A549 (cell line): ENCODE measurements around the gene DGKE. TPM values are rescaled to one million over a fixed set of nuclear protein-coding genes. Genes with fewer than 3 reads are reported as not detected.

Experiments
- ATAC-seq, 2 experiments: fragments of 200-7000 bp in 1 of 2; fragments of >200 bp in 1 of 2; cut with Nextera tagmentation in 1 of 2; cut with Tn5 transposase in 1 of 2; 3 replicates each; pipeline versions ENCODE4 v1.8.0 to v1.9.1; 2018 to 2020; ENCODE audit warnings: mild to moderate bottlenecking in 1 of 2, moderate library complexity in 1 of 2
- CTCF ChIA-PET: fragments of 300-600 bp; sonication (Branson Sonifier 250); formaldehyde crosslinking; extraction: SDS; loops from one replicate; lab custom pipeline; 2021; ENCODE audit warnings: antibody characterized with exemption, inconsistent platforms; lab: Yijun Ruan, JAX
- POLR2A ChIA-PET: fragments of 350-600 bp; formaldehyde crosslinking; extraction: SDS; loops from one replicate; lab custom pipeline; 2021; ENCODE audit warnings: antibody characterized with exemption, inconsistent platforms; lab: Yijun Ruan, JAX
- DNase-seq, 2 experiments: peaks; one replicate each; pipeline versions ENCODE4 v3.0.0 to v3.0.0-alpha.2; 2011 to 2016; ENCODE audit warnings: low read depth in 1 of 2, low spot score in 1 of 2
- FAIRE-seq: peaks from 2 replicates; lab custom pipeline; 2011; peaks lifted over from hg19 to GRCh38; lab: Jason Lieb, UNC
- H3K27ac ChIP-seq, 2 experiments: fragments of >200 bp; sonication (Bioruptor Twin); formaldehyde crosslinking; 3 replicates each; pipeline ENCODE4 v1.5.1; 2016 to 2017
- H3K4me1 ChIP-seq: fragments of >200 bp; sonication (Bioruptor Twin); formaldehyde crosslinking; 3 replicates; pipeline ENCODE4 v1.6.1; 2016
- H3K4me2 ChIP-seq: fragments of >200 bp; sonication (Bioruptor Twin); formaldehyde crosslinking; 3 replicates; pipeline ENCODE4 v1.6.1; 2016
- H3K4me3 ChIP-seq: fragments of >200 bp; sonication (Bioruptor Twin); formaldehyde crosslinking; 3 replicates; pipeline ENCODE4 v1.5.1; 2016
- H3K9me3 ChIP-seq: fragments of >200 bp; sonication (Bioruptor Twin); formaldehyde crosslinking; 3 replicates; pipeline ENCODE4 v1.6.1; 2016
- ATOH8 ChIP-seq: fragments of 250-450 bp; sonication (Bioruptor Pico); IDR thresholded peaks from 2 replicates; pipeline ENCODE4 v1.5.0; 2020; ENCODE audit warnings: low read depth, mild to moderate bottlenecking, moderate library complexity
- BCL3 ChIP-seq: fragments of >200 bp; sonication (Bioruptor Twin); formaldehyde crosslinking; IDR thresholded peaks from 3 replicates; pipeline ENCODE4 v1.6.1; 2016
- CBX8 ChIP-seq: fragments of 200-600 bp; sonication (generic); IDR thresholded peaks from 2 replicates; pipeline ENCODE4 v1.6.1; 2016
- CHD2 ChIP-seq: fragments of 150-350 bp; IDR thresholded peaks from 2 replicates; pipeline ENCODE4 v1.6.1; 2014; ENCODE audit warnings: low read length; ENCODE audit not compliant: partially characterized antibody
- CHD4 ChIP-seq: fragments of 200-600 bp; sonication (generic); IDR thresholded peaks from 2 replicates; pipeline ENCODE4 v1.6.1; 2016; ENCODE audit warnings: antibody characterized with exemption, mild to moderate bottlenecking, borderline replicate concordance
- EHMT2 ChIP-seq: fragments of 200-600 bp; sonication (generic); IDR thresholded peaks from 2 replicates; pipeline ENCODE4 v1.6.1; 2016; ENCODE audit warnings: antibody characterized with exemption, low read depth, mild to moderate bottlenecking, moderate library complexity
- FOSB ChIP-seq: fragments of 250-450 bp; sonication (Bioruptor Pico); IDR thresholded peaks from 2 replicates; pipeline ENCODE4 v1.5.0; 2020; ENCODE audit warnings: mild to moderate bottlenecking, moderate library complexity
- FOXS1 ChIP-seq: fragments of 250-450 bp; sonication (Bioruptor Pico); IDR thresholded peaks from 2 replicates; pipeline ENCODE4 v1.5.0; 2020; ENCODE audit warnings: mild to moderate bottlenecking, moderate library complexity
- GATA3 ChIP-seq: IDR thresholded peaks from 2 replicates; pipeline ENCODE4 v1.6.1; 2012; ENCODE audit warnings: borderline replicate concordance
- HDAC2 ChIP-seq: fragments of 200-600 bp; sonication (generic); IDR thresholded peaks from 2 replicates; pipeline ENCODE4 v1.6.1; 2016
- HES2 ChIP-seq: fragments of >200 bp; sonication (Bioruptor Twin); formaldehyde crosslinking; IDR thresholded peaks from 2 replicates; pipeline ENCODE4 v1.6.1; 2016
- HEYL ChIP-seq: fragments of 250-450 bp; sonication (Bioruptor Pico); IDR thresholded peaks from 2 replicates; pipeline ENCODE4 v1.8.0; 2021; ENCODE audit warnings: mild to moderate bottlenecking, moderate library complexity
- HMGXB4 ChIP-seq: fragments of 250-450 bp; sonication (Bioruptor Pico); IDR thresholded peaks from 2 replicates; pipeline ENCODE4 v1.5.0; 2021; ENCODE audit warnings: mild to moderate bottlenecking, moderate library complexity, borderline replicate concordance
- HOXA7 ChIP-seq: fragments of 250-450 bp; sonication (Bioruptor Pico); IDR thresholded peaks from 2 replicates; pipeline ENCODE4 v1.5.0; 2020; ENCODE audit warnings: mild to moderate bottlenecking, moderate library complexity
- HOXB13 ChIP-seq: fragments of 250-450 bp; sonication (Bioruptor Pico); IDR thresholded peaks from 2 replicates; pipeline ENCODE4 v1.5.0; 2020; ENCODE audit warnings: low read depth, mild to moderate bottlenecking, moderate library complexity
- MAFK ChIP-seq: fragments of 450-650 bp; IDR thresholded peaks from 2 replicates; pipeline ENCODE4 v1.6.1; 2014; ENCODE audit not compliant: partially characterized antibody
- POLR2AphosphoS2 ChIP-seq: conservative IDR thresholded peaks from 2 replicates; pipeline ENCODE4 v1.6.1; 2012; ENCODE audit warnings: low read length, improper control_type of control experiment, inconsistent platforms
- RAD21 ChIP-seq, 2 experiments: fragments of >200 bp in 1 of 2; sonication (Bioruptor Twin) in 1 of 2; formaldehyde crosslinking in 1 of 2; IDR thresholded peaks in 1 of 2; conservative IDR thresholded peaks in 1 of 2; 2 replicates in 1 of 2; 3 replicates in 1 of 2; pipeline ENCODE4 v1.6.1; 2012 to 2018; ENCODE audit warnings: inconsistent platforms in 1 of 2
- RCOR1 ChIP-seq: fragments of 150-350 bp; IDR thresholded peaks from 2 replicates; pipeline ENCODE4 v1.6.1; 2014; ENCODE audit warnings: antibody characterized with exemption, low read length, low read depth
- REST ChIP-seq: fragments of 200-600 bp; sonication (generic); IDR thresholded peaks from 2 replicates; pipeline ENCODE4 v1.6.1; 2016; ENCODE audit warnings: antibody characterized with exemption, mild to moderate bottlenecking, moderate library complexity
- RFX5 ChIP-seq: fragments of 450-650 bp; IDR thresholded peaks from 2 replicates; pipeline ENCODE4 v1.7.1; 2014; ENCODE audit warnings: antibody characterized with exemption, mild to moderate bottlenecking, moderate library complexity
- USF2 ChIP-seq: fragments of 450-650 bp; IDR thresholded peaks from 2 replicates; pipeline ENCODE4 v1.6.1; 2014; ENCODE audit warnings: antibody characterized with exemption
- WGBS: methylation state at CpG from one replicate; pipeline ENCODE4 v1.1.6; 2017; ENCODE audit errors: missing lambda C conversion rate; 5-methylcytosine and 5-hydroxymethylcytosine counted together
- polyA plus RNA-seq, 4 experiments: library from polyadenylated mRNA; depleted of rRNA in 3 of 4; stranded (reverse); fragments of >200 nt; fragmentation: RNase III in 1 of 4; extraction: RNeasy Plus Mini Kit Qiagen cat#74134 plus additional on column Dnase treatment in 1 of 4; gene quantifications; 2 replicates in 3 of 4; 3 replicates in 1 of 4; pipeline ENCODE4 v1.2.3, GENCODE V29; 2011 to 2017

The DGKE gene
- polyA plus RNA-seq, 2 of the 4 experiments (the other 2 are of a cell fraction), result 3.4 to 4.6 TPM

GRCh38 chr17:56896217-56896967, 62.4 kb downstream of the DGKE start:
- POLR2A ChIA-PET, result no interaction called here
- 66% methylated on average over 3 of the region's 3 CpGs for WGBS

GRCh38 chr17:56896968-56897359, 63.0 kb downstream of the DGKE start:
- Histone ChIP-seq H3K4me3 (no peak overlapping the region), H3K9me3 (no peaks in the 10 kb centered on the region), H3K4me1 (peaks cover 25% of the 10 kb centered on the region), H3K4me2 (peak overlapping the region; percentile 26), H3K27ac (0 out of 6 replicates have a peak overlapping the region, but pooled peaks of 1 of the 2 experiments have one; percentile 16)
- ATAC-seq, result no peak; a peak in 1 of 6 replicates
- no peak for DNase-seq
- ChIA-PET CTCF (interaction anchor here (1.5 kb wide), 2 partner anchors 9 to 40 kb away, joined by 3 to 4 read pairs; no protein-coding TSS in a partner anchor), POLR2A (no interaction called here)
- WGBS, result 73% methylated on average over 4 of the region's 4 CpGs
- FAIRE-seq, result no peak
- no peak for TF ChIP-seq REST
- no peak for TF ChIP-seq HDAC2
- TF ChIP-seq FOSB (CRISPR knock-in tag), result no peak
- no peak for TF ChIP-seq CHD2
- no peak for TF ChIP-seq GATA3
- TF ChIP-seq CBX8, result no peak
- TF ChIP-seq RFX5, result no peak
- TF ChIP-seq HMGXB4 (CRISPR knock-in tag), result no peak
- no peak for TF ChIP-seq HOXA7

More at GRCh38 chr17:56896217-56896967, 62.4 kb downstream of the DGKE start:
- CTCF ChIA-PET, result interaction anchor here (1.5 kb wide), 2 partner anchors 10 to 40 kb away, joined by 3 to 4 read pairs; no protein-coding TSS in a partner anchor
- no peak for DNase-seq
- peak overlapping the region; percentile 26; the same call in 2 of the 3 replicates for H3K4me2 ChIP-seq
- H3K27ac ChIP-seq, result no peak overlapping the region
- H3K9me3 ChIP-seq, result no peaks in the 10 kb centered on the region
- TF ChIP-seq RAD21 (conservative IDR thresholded peaks at IDR 0.05 in 1 of 2, IDR thresholded peaks at IDR 0.05 in 1 of 2), result no peak
- no peak for TF ChIP-seq EHMT2
- TF ChIP-seq HES2, result no peak
- no peak for TF ChIP-seq MAFK
- TF ChIP-seq RCOR1, result no peak
- no peak for TF ChIP-seq CHD4
- no peak for TF ChIP-seq ATOH8
- TF ChIP-seq HOXB13 (CRISPR knock-in tag), result no peak
- TF ChIP-seq HEYL (CRISPR knock-in tag), result no peak
- TF ChIP-seq BCL3, result no peak
- no peak for TF ChIP-seq HMGXB4 (CRISPR knock-in tag)
- no peak for TF ChIP-seq USF2
- TF ChIP-seq POLR2AphosphoS2, result no peak
- no peak for TF ChIP-seq FOXS1 (CRISPR knock-in tag)
- H3K4me3 ChIP-seq, result no peak overlapping the region
- H3K4me1 ChIP-seq, result peaks cover 20% of the 10 kb centered on the region
- no peak; a peak in 1 of 6 replicates for ATAC-seq
- no peak for FAIRE-seq
